Measurements from ENCODE around the gene KNTC1. TPM values are rescaled to one million over a fixed set of nuclear protein-coding genes. Genes with fewer than 3 reads are reported as not detected.

The KNTC1 gene, protein sequence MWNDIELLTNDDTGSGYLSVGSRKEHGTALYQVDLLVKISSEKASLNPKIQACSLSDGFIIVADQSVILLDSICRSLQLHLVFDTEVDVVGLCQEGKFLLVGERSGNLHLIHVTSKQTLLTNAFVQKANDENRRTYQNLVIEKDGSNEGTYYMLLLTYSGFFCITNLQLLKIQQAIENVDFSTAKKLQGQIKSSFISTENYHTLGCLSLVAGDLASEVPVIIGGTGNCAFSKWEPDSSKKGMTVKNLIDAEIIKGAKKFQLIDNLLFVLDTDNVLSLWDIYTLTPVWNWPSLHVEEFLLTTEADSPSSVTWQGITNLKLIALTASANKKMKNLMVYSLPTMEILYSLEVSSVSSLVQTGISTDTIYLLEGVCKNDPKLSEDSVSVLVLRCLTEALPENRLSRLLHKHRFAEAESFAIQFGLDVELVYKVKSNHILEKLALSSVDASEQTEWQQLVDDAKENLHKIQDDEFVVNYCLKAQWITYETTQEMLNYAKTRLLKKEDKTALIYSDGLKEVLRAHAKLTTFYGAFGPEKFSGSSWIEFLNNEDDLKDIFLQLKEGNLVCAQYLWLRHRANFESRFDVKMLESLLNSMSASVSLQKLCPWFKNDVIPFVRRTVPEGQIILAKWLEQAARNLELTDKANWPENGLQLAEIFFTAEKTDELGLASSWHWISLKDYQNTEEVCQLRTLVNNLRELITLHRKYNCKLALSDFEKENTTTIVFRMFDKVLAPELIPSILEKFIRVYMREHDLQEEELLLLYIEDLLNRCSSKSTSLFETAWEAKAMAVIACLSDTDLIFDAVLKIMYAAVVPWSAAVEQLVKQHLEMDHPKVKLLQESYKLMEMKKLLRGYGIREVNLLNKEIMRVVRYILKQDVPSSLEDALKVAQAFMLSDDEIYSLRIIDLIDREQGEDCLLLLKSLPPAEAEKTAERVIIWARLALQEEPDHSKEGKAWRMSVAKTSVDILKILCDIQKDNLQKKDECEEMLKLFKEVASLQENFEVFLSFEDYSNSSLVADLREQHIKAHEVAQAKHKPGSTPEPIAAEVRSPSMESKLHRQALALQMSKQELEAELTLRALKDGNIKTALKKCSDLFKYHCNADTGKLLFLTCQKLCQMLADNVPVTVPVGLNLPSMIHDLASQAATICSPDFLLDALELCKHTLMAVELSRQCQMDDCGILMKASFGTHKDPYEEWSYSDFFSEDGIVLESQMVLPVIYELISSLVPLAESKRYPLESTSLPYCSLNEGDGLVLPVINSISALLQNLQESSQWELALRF (N-terminal part only)
- total RNA-seq = 16.9 and 22.7 TPM in 2 replicates

DNA sequence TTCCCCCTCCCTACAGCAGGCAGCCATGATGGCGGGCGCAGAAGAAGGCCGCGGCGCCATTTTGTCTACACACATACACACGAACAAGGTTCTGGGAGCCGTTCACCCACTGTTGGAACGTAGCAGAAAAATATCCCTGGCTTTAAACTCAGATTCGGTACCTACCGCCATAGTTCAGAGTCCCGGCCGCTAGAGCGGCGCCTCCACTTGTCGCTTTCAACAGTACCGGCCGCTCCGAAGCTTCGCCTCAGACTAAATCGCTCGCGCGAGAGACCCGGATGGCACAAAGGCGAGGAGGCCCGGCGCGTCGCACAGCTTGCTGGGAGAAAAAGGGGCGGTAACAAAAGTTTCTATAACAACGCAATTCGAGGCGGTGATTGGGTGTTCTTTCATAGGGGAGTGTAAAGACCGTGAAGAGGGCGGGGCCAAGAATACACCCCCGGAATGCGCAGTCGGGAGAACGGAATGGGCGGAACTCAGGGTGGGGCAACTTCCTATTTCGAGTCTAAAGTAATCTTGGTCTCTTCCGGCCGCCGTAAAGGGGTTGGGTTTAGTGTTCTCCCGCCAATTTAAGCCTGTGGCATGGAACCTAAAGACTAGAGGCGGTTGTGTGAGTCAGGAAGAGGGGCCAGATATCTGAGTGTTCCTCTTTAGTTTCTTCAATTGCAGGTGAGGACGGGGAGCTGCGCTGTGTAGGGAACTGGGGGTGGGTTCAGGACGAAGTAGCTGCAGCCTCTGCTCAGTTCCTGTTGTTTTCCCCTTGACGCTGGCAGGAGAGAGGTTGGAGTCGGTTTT lies at the start of gene KNTC1, which contains the start of gene RSRC2:
Gene KNTC1 (plus strand): TSS at position 567 of the 795 bp plus-strand sequence. CDS start 2,815 bp downstream, outside the sequence.
Gene RSRC2 (minus strand): TSS at position 254 of the 795 bp plus-strand sequence. CDS start 83 bp downstream, at position 171.

DNA sequence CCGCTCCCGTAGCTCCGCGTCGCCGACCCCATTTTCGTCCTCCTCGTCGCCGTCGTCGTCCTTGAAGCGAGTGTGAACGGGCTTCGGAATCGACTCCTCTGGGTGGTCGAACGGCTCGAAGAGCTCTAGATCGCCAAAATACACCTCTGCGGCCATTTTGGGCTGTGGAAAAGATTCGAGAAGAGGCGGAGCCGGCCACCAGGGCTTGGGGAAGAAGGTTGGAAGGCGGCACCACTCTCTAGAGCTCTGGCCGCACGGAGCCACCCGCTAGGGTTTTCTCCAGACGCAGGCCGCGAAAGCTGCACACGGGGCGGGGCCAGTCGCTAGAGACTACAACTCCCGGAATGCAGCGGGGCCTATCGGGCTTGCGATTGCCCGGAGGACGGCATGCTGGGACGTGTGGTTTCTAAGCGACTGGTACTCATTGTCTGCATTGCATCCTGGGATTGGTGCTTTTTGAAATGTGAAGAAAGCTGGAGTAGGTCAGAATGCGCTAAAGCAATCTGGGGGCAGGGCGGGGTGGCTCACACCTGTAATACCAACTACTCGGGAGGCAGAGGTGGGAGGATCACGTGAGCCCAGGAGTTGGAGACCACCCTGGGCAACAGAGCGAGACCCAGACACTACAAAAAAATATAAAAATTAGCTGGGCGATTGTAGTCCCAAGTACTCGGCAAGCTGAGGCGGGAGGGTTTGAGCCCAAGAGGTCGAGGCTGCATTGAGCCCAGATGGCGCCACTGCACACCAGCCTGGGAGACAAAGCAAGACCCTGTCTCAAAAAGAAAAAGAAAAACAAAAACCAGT lies 26.2 kb upstream of the KNTC1 start, which contains the start of gene ZCCHC8:
Gene ZCCHC8 (minus strand): TSS at position 248 of the 804 bp plus-strand sequence. CDS start 92 bp downstream, at position 156.

Other genes with a start within 250 kb of the KNTC1 start
- gene CLIP1, start 104.6 kb upstream of the KNTC1 start, total RNA-seq = 39.3 and 53.5 TPM in 2 replicates
- gene ZCCHC8, start 26.3 kb upstream of the KNTC1 start, total RNA-seq = 10.1 and 14.3 TPM in 2 replicates
- gene RSRC2, start 313 bp upstream of the KNTC1 start, total RNA-seq = 42.7 and 44.6 TPM in 2 replicates
- gene HCAR2, start 176.1 kb downstream of the KNTC1 start, total RNA-seq = not detected in 2 replicates
- gene HCAR3, start 189.6 kb downstream of the KNTC1 start, total RNA-seq = not detected in 2 replicates
- under 0.01 TPM in 2 replicates for gene HCAR1, start 203.6 kb downstream of the KNTC1 start, total RNA-seq
- 34.2 and 41.2 TPM in 2 replicates for gene DENR, start 225.6 kb downstream of the KNTC1 start, total RNA-seq
- 0.36 and 0.38 TPM in 2 replicates for gene CCDC62, start 247.3 kb downstream of the KNTC1 start, total RNA-seq

Data from endothelial cell of coronary artery (primary cell).